Fibroblast of pulmonary artery (primary cell): Measurements from ENCODE around the gene COL20A1.

Experiments used
- DNase-seq: peaks from one replicate; pipeline ENCODE4 v3.0.0-alpha.2; 2010; ENCODE audit warnings: low read depth
- H3K4me3 ChIP-seq: replicated peaks from 2 replicates; pipeline ENCODE4 v1.5.1; 2011; ENCODE audit warnings: low read depth, mild to moderate bottlenecking, control low read depth, low read length, moderate library complexity
- TF ChIP-seq, protein P1 (sequence below): IDR thresholded peaks from 2 replicates; pipeline ENCODE4 v1.5.1; 2011; ENCODE audit warnings: mild to moderate bottlenecking, control low read depth, low read length, inconsistent platforms; ENCODE audit errors: missing control alignments

The COL20A1 gene

DNA sequence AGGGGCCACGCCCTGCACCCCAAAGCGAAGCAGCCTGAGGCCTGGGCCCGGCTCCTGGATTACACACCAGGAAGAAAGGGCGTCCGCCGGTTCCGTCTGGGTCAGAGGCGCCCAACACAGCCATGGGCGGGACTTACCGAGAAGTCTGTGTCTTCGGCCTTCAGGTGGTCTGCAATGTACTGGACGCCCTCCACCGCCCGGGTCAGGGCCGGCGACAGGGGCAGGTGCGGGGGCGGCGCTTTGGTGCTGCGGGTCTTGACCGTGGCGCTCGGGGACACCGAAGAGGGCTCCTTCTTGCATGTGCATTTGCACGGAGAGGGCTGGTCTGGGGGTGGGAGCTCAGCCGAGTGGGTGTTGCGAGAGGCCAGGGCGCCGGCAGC, 56.5 kb downstream of the COL20A1 start:
- no peak overlapping the region for H3K4me3 ChIP-seq
- TF ChIP-seq, protein P1, sequence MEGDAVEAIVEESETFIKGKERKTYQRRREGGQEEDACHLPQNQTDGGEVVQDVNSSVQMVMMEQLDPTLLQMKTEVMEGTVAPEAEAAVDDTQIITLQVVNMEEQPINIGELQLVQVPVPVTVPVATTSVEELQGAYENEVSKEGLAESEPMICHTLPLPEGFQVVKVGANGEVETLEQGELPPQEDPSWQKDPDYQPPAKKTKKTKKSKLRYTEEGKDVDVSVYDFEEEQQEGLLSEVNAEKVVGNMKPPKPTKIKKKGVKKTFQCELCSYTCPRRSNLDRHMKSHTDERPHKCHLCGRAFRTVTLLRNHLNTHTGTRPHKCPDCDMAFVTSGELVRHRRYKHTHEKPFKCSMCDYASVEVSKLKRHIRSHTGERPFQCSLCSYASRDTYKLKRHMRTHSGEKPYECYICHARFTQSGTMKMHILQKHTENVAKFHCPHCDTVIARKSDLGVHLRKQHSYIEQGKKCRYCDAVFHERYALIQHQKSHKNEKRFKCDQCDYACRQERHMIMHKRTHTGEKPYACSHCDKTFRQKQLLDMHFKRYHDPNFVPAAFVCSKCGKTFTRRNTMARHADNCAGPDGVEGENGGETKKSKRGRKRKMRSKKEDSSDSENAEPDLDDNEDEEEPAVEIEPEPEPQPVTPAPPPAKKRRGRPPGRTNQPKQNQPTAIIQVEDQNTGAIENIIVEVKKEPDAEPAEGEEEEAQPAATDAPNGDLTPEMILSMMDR, result no peak

DNA sequence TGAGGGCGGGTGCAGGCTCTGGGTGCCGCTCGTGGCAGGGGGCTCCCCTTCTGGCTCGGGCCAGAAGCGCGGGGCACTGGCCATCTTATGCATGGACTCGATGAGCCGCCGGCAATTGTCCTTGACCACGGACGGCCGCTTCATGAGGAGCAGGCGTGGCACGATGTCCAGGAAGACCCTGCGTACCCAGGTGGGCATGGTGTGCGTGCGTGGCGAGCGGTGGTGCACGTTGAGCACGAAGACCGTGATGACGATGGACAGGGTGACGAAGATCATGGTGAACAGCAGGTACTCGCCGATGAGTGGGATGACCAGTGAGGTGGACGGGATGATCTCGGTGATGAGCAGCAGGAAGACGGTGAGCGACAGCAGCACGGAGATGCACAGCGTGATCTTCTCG, 57.2 kb downstream of the COL20A1 start:
- TF ChIP-seq, protein P1, result no peak
- DNase-seq, result no peak
- no peak overlapping the region for H3K4me3 ChIP-seq

More for the DNA sequence above, 56.5 kb downstream of the COL20A1 start:
- DNase-seq, result no peak

DNA sequence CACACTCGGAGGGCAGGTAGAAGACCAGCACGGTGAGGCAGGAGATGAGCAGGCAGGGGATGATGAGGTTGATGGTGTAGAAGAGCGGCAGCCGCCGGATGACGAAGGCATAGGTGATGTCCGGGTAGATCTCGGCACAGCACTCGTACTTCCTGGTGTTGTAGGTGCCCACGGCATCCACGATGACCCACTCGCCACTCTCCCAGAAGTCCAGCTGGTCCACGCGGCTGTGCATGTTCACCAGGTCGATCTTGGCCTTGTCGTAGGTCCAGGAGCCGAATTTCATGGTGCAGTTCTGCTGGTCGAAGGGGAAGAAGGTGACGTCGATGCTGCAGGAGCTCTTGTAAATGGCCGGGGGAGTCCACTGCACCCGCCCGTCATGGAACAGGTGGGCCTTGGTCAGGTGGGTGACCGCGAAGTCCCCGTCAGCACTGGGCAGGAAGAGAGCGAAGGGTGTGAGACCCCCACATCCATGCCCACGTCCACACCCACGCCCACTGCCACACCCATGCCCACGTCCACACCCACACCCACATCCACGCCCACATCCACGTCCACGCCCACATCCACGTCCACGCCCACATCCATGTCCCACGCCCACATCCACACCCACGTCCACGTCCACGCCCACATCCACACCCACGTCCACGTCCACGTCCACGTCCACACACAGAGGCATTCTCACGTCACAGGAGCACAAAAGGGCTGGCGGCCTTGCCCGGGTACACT, 57.8 kb downstream of the COL20A1 start:
- H3K4me3 ChIP-seq, result no peak overlapping the region
- TF ChIP-seq, protein P1, result no peak
- DNase-seq, result no peak

DNA sequence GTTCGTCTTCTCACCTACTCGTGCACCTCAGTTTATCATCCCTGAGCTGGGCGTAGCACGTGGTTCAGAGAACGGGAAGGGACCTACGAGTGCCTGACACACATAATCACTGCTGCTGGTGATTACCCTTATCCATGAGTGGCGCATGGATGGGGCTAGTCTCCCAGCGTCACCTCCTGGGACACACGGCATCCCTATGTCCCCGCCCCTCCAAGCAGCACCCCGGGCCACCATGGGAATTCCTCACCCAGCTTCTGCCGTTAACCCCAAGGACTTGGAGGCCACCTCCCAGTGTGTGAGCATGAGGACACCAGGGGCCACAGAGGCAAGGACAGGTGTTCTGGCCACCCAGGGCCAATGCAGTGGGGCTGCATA, 58.3 kb downstream of the COL20A1 start:
- no peak for DNase-seq
- H3K4me3 ChIP-seq, result no peak overlapping the region
- TF ChIP-seq, protein P1, result no peak

DNA sequence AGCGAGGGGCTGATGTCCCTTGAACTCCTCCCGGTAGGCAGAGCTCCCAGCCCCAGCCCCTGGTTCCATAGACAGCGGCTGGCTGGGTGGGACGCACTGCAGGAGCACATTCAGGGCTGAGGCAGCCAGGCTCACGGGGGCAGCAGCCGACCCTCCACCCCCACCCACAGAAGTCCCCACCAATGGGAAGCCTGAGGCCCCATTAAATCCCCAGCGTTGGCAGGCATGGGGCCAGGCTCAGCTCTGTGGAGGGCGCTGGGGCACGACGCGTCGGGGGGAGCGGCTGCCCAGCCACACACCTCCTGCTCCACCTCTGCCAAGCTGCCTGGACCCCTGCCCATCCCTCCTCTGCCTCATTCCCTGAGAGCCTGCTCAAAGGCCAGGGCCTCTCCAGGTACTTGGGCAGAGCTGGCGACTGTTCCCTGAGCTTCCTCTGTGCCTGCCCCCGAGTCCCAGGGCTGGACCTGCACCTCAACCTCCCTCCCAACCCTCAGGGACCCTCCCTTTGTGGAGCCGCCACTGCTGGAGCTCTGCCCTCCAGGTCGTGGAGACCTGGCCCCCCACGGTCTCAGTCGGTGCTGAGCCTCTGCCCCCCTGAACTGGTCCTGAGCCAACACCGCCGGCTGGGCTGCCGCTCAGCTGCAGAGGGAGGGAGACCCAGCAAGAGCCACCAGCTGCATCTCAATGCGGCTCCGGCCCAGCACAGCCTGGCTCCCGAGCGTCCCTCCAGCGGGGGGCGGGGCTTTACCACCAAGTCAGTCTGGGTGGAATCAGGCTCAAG, 59.0 kb downstream of the COL20A1 start:
- H3K4me3 ChIP-seq, result no peak overlapping the region
- TF ChIP-seq, protein P1, result no peak
- DNase-seq, result no peak

DNA sequence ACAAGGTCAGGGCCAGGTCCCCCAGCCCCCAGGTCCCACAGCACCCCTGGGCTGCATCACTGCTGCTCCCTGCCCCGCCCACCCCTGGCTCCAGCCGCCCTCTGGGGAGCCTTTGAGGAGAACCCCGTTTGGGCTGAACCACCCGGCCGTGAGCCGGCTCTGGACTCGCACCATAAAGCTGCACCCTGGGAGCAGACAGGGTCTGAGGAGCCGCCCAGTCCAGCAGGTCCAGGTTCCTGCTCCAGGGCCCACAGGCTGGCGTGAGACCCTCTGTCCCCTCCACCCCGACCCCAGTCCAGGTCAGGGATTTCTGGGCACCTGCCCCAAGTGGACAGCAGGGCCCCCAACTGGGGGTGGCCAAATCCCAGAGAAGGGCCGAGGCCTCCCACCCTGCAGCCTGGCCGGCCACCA, 59.8 kb downstream of the COL20A1 start:
- no peak for DNase-seq
- no peak overlapping the region for H3K4me3 ChIP-seq
- TF ChIP-seq, protein P1, result no peak
